H9 (cell line): ENCODE measurements around the gene OSBPL10. TPM values are rescaled to one million over a fixed set of nuclear protein-coding genes. Genes with fewer than 3 reads are reported as not detected.

ENCODE experiments used
- DNase-seq: peaks from one replicate; pipeline ENCODE4 v3.0.0-alpha.2; 2017
- H2AFZ ChIP-seq: one replicate; pipeline ENCODE4 v1.6.1; 2013; ENCODE audit warnings: mild to moderate bottlenecking, low read length, control low read depth, moderate library complexity
- H2AK5ac ChIP-seq: 2 replicates; pipeline ENCODE4 v1.6.1; 2013; ENCODE audit warnings: low read length, control low read depth, mixed read lengths; ENCODE audit not compliant: insufficient read length
- H2BK120ac ChIP-seq: one replicate; pipeline ENCODE4 v1.6.1; 2013; ENCODE audit warnings: low read depth, mild to moderate bottlenecking, low read length, control low read depth, inconsistent platforms; ENCODE audit not compliant: poor library complexity, severe bottlenecking
- H2BK12ac ChIP-seq: 2 replicates; pipeline ENCODE4 v1.6.1; 2013; ENCODE audit warnings: low read length, control low read depth, mixed read lengths, low read depth; ENCODE audit not compliant: insufficient read length
- H2BK15ac ChIP-seq: 2 replicates; pipeline ENCODE4 v1.6.1; 2013; ENCODE audit warnings: low read depth, low read length, control low read depth
- H2BK20ac ChIP-seq: one replicate; pipeline ENCODE4 v1.6.1; 2013; ENCODE audit warnings: low read depth, mild to moderate bottlenecking, low read length, control low read depth, inconsistent platforms; ENCODE audit not compliant: poor library complexity, severe bottlenecking
- H2BK5ac ChIP-seq: 2 replicates; pipeline ENCODE4 v1.6.1; 2013; ENCODE audit warnings: low read length, control low read depth, mixed read lengths; ENCODE audit not compliant: insufficient read length
- H3K14ac ChIP-seq: 2 replicates; pipeline ENCODE4 v1.6.1; 2013; ENCODE audit warnings: low read length, control low read depth; ENCODE audit not compliant: insufficient read depth
- H3K18ac ChIP-seq: 2 replicates; pipeline ENCODE4 v1.6.1; 2013; ENCODE audit warnings: low read depth, mild to moderate bottlenecking, mixed read lengths, low read length, control low read depth; ENCODE audit not compliant: insufficient read length
- H3K23ac ChIP-seq: 2 replicates; pipeline ENCODE4 v1.6.1; 2013; ENCODE audit warnings: low read length, control low read depth, mixed read lengths, low read depth; ENCODE audit not compliant: insufficient read length
- H3K23me2 ChIP-seq: 2 replicates; pipeline ENCODE4 v1.6.1; 2013; ENCODE audit warnings: low read depth, mild to moderate bottlenecking, mixed read lengths, low read length, control low read depth; ENCODE audit not compliant: insufficient read length, poor library complexity, severe bottlenecking
- H3K27ac ChIP-seq: 2 replicates; pipeline ENCODE4 v1.5.1; 2013; ENCODE audit warnings: low read length, control low read depth, mixed read lengths, low read depth; ENCODE audit not compliant: insufficient read length
- H3K27me3 ChIP-seq: 2 replicates; pipeline ENCODE4 v1.6.1; 2013; ENCODE audit warnings: low read length, control low read depth, inconsistent platforms; ENCODE audit not compliant: insufficient read depth
- H3K4ac ChIP-seq: 2 replicates; pipeline ENCODE4 v1.6.1; 2013; ENCODE audit warnings: low read depth, mild to moderate bottlenecking, control low read depth, inconsistent platforms, low read length, moderate library complexity
- H3K4me1 ChIP-seq: 2 replicates; pipeline ENCODE4 v1.6.1; 2013; ENCODE audit warnings: low read length, control low read depth, inconsistent platforms; ENCODE audit not compliant: insufficient read depth
- H3K4me2 ChIP-seq: 2 replicates; pipeline ENCODE4 v1.6.1; 2013; ENCODE audit warnings: low read length, control low read depth, mixed read lengths; ENCODE audit not compliant: insufficient read length, insufficient read depth
- H3K56ac ChIP-seq: 2 replicates; pipeline ENCODE4 v1.6.1; 2013; ENCODE audit warnings: low read depth, mild to moderate bottlenecking, mixed read lengths, low read length, control low read depth; ENCODE audit not compliant: insufficient read length
- H3K79me1 ChIP-seq: 2 replicates; pipeline ENCODE4 v1.6.1; 2013; ENCODE audit warnings: low read depth, mild to moderate bottlenecking, moderate library complexity, low read length, control low read depth, inconsistent platforms; ENCODE audit not compliant: insufficient read depth, poor library complexity, severe bottlenecking
- H3K79me2 ChIP-seq: 2 replicates; pipeline ENCODE4 v1.6.1; 2013; ENCODE audit warnings: low read length, control low read depth, inconsistent platforms; ENCODE audit not compliant: insufficient read depth
- H3K9ac ChIP-seq: 2 replicates; pipeline ENCODE4 v1.6.1; 2013; ENCODE audit warnings: low read length, control low read depth, mixed read lengths; ENCODE audit not compliant: insufficient read length; ENCODE audit errors: extremely low read depth
- H3K9me3 ChIP-seq: one replicate; pipeline ENCODE4 v1.6.1; 2013; ENCODE audit warnings: low read depth, low read length, inconsistent platforms; ENCODE audit not compliant: control insufficient read depth
- H3T11ph ChIP-seq: one replicate; pipeline ENCODE4 v1.6.1; 2013; ENCODE audit warnings: mild to moderate bottlenecking, low read length, control low read depth, inconsistent platforms
- H4K20me1 ChIP-seq: one replicate; pipeline ENCODE4 v1.6.1; 2013; ENCODE audit not compliant: control insufficient read depth, insufficient read length, insufficient read depth
- H4K5ac ChIP-seq: 2 replicates; pipeline ENCODE4 v1.6.1; 2013; ENCODE audit warnings: low read depth, mild to moderate bottlenecking, mixed read lengths, low read length, control low read depth; ENCODE audit not compliant: insufficient read length
- H4K8ac ChIP-seq: replicated peaks from 2 replicates; pipeline ENCODE4 v1.6.1; 2013; ENCODE audit warnings: low read length, control low read depth, mixed read lengths, low read depth; ENCODE audit not compliant: insufficient read length
- H4K91ac ChIP-seq: 2 replicates; pipeline ENCODE4 v1.6.1; 2013; ENCODE audit warnings: low read depth, mild to moderate bottlenecking, moderate library complexity, mixed read lengths, low read length, control low read depth; ENCODE audit not compliant: insufficient read length
- H3K27ac Mint-ChIP-seq, 3 experiments: 2 replicates in 2 of 3; 3 replicates in 1 of 3; pipeline ENCODE4 v1.8.0; 2020 to 2021; ENCODE audit warnings: mixed read lengths in 3 of 3, mild to moderate bottlenecking in 1 of 3, moderate library complexity in 1 of 3
- H3K27me3 Mint-ChIP-seq: 2 replicates; pipeline ENCODE4 v1.8.0; 2021; ENCODE audit warnings: low read depth, mild to moderate bottlenecking, moderate library complexity, mixed read lengths
- H3K36me3 Mint-ChIP-seq, 3 experiments: 2 replicates in 2 of 3; 3 replicates in 1 of 3; pipeline ENCODE4 v1.8.0; 2020 to 2021; ENCODE audit warnings: low read depth in 3 of 3, mixed read lengths in 3 of 3; ENCODE audit not compliant: insufficient read depth in 1 of 3
- H3K4me1 Mint-ChIP-seq, 2 experiments: 2 replicates each; pipeline ENCODE4 v1.8.0; 2020; ENCODE audit warnings: mixed read lengths in 2 of 2
- H3K4me3 Mint-ChIP-seq, 2 experiments: 2 replicates in 1 of 2; 3 replicates in 1 of 2; pipeline ENCODE4 v1.8.0; 2020 to 2021; ENCODE audit warnings: mild to moderate bottlenecking in 2 of 2, mixed read lengths in 2 of 2, moderate library complexity in 1 of 2
- H3K9me3 Mint-ChIP-seq, 2 experiments: 2 replicates in 1 of 2; 3 replicates in 1 of 2; pipeline ENCODE4 v1.8.0; 2020; ENCODE audit warnings: mild to moderate bottlenecking in 2 of 2, mixed read lengths in 2 of 2, moderate library complexity in 1 of 2
- CTCF ChIP-seq: fragments of 200-600 bp; sonication (generic); conservative IDR thresholded peaks from 3 replicates; pipeline ENCODE4 v1.8.0; 2021; ENCODE audit warnings: antibody characterized with exemption, mild to moderate bottlenecking
- total RNA-seq: library from RNA; stranded (reverse); gene quantifications from 2 replicates; pipeline ENCODE4 v1.2.1, GENCODE V29; 2021

OSBPL10 gene
- total RNA-seq, 1 experiment from 2014 or later, result 42.7 TPM

GRCh38 chr3:31766669-31767068 is 214.4 kb downstream of the OSBPL10 start:
- no peak overlapping the region for H2BK20ac ChIP-seq
- no peaks in the 10 kb centered on the region for H3K9me3 ChIP-seq
- no peaks in the 10 kb centered on the region; the same call in 1 of the 2 replicates for H3K27me3 Mint-ChIP-seq
- H3K23ac ChIP-seq, result no peak overlapping the region
- no peak overlapping the region for H2BK15ac ChIP-seq
- no peak for DNase-seq
- H3K56ac ChIP-seq, result no peak overlapping the region
- no peak overlapping the region for H3T11ph ChIP-seq
- no peaks in the 10 kb centered on the region for H3K27me3 ChIP-seq
- H2BK120ac ChIP-seq, result no peak overlapping the region
- no peaks in the 10 kb centered on the region for H4K20me1 ChIP-seq
- peaks cover 16 to 19% of the 10 kb centered on the region in 2 experiments for H3K4me1 Mint-ChIP-seq
- H4K8ac ChIP-seq, result no peak overlapping the region
- no peak overlapping the region for H4K5ac ChIP-seq
- H2BK12ac ChIP-seq, result no peak overlapping the region
- H4K91ac ChIP-seq, result no peak overlapping the region
- peaks cover 0 to 5% (median 0%) of the 10 kb centered on the region in 3 experiments; a peak in 3 of 7 replicates for H3K36me3 Mint-ChIP-seq
- H2AFZ ChIP-seq, result no peak overlapping the region
- H3K18ac ChIP-seq, result no peak overlapping the region
- H3K9me3 Mint-ChIP-seq, result no peaks in the 10 kb centered on the region
- peaks cover 2% of the 10 kb centered on the region; the same call in 1 of the 2 replicates for H3K79me2 ChIP-seq
- no peak overlapping the region for H3K4me2 ChIP-seq
- no peak overlapping the region for H3K4ac ChIP-seq
- H3K9ac ChIP-seq, result no peak overlapping the region
- H3K4me3 Mint-ChIP-seq, result no peak overlapping the region
- H3K79me1 ChIP-seq, result peaks cover 3% of the 10 kb centered on the region
- TF ChIP-seq CTCF, result no peak
- no peaks in the 10 kb centered on the region for H3K23me2 ChIP-seq
- no peaks in the 10 kb centered on the region for H3K4me1 ChIP-seq
- H2AK5ac ChIP-seq, result no peak overlapping the region
- H2BK5ac ChIP-seq, result no peak overlapping the region
- no peak overlapping the region for H3K27ac ChIP-seq
- H3K27ac Mint-ChIP-seq, result no peak overlapping the region
- no peak overlapping the region for H3K14ac ChIP-seq
